ENCODE results near the gene NPAS2.

The NPAS2 gene

DNA sequence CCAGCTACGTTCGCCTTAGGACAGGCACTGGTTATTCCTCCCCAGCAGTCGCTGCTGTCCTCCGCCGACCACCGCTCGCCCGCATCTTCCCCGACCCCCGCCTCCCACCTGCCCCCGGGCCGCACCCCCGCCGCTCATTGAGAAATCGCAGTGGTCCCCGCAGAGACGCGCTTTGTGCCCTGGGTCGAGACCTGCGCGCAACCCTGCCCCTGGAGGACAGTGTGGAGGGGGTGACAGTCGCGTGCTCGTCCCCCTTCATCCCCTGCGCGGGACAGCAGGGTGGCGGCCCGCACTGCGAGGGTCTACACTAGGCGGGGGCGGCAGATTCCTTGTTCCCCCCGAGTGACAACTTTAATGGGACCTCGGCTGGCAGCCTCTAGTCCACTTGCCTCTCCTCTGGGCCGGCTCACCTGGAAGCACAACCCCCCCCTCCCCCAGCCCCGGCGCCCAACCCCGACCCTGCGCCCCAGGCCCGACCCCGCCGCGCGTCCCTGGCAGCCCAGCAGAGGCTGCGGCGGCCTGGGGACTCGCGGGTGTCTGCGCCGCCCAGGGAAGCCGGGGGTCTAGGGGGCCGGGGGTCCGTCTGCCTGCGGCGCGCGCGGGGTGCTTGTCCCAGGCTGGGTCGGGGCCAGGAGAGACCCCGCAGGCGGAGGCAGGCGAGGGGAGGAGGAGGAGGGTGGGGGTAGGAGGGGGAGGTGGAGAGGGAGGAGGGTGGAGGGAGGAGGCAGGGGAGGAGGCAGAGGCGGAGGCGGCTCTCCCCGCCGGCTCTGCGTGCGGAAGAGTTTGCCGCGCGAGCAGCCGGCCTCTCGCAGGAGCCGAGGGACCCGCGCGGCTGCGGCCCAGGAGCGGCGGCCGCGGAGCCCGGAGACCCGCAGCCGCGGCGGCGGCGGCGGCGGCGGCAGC, at the start of gene NPAS2:
TSS of gene NPAS2 (plus strand) at position 770 of the 903 bp plus-strand sequence. CDS start 84,616 bp downstream, outside the sequence.
- peak in 1 of 2 experiments; percentile 13 for DNase-seq

DNA sequence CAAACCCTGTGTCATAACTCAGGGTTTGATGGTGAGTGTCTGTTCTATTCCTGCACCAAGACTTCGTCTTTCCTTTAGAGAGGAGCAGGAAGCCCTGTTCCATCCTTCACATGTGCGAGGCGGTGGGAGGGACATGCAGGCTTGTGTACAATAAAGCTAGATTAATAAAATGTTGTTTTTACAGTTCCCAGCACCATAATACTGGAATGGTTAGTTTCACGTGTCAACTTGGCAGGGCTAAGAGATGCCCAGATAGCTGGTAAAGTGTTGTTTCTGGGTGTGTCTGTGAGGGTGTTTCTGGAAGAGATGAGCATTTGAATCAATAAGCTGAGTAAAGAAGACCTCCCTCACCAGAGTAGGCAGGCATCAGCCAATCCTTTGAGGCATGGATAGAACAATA, 48.8 kb upstream of the NPAS2 start:
- DNase-seq: no peak

DNA sequence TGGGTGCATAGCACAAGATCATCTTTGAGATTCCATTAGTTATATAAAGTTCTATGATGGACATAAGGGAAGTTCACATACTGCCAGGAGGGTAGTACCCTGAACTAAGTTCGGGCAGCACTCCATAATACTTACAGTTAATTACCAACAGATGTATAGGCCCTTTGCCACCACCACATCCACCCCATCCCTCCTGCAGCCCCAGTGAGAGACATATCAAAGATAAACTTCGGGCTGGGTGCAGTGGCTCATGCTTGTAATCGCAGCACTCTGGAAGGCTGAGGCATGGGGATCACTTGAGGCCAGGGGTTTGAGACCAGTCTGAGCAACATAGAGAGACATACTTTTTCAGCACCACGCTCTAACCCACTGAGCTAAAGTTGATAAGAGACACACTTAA, 46.4 kb upstream of the NPAS2 start:
- no peak for DNase-seq

GRCh38 chr2:100776445-100776844, 43.5 kb upstream of the NPAS2 start:
- no peak for DNase-seq

DNA sequence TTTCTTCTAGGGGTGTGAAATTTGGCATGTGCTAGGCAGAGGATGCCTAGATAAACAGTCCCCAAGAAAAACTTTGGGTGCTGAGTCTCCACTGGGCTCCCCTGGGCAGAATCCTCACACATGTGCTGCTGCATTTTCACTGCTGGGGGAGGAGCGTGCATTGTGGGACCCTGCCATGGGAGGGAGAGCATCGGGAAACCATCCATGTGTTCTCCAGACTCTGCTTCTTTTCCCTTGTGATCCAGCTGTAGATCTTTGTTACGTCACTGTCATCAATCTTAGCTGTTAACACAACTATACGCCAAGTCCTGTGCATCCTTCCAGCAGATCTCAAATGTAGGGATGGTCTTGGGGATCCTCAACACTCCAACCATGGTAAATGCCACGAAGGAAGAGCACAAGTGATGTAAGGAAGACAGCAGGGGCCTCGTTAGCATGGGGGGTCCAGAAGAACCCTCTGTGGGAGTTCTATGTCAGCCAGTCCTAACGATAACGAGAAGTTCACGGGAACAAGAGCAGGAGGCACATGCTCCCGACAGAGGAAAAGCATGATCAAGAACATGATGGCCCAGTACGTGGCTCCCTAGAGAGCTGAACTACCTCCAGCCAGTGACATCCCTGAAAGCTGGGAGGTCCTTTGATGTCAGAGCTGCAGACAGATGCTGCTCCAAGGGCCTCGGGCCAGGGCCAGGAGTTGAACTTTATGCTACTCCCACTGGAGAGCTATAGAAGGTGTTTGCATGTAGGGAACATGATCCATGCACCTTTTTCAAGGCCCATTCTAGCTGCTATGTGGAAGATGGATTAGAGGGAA, 41.1 kb upstream of the NPAS2 start:
- no peak for DNase-seq

GRCh38 chr2:100779908-100780202, 40.1 kb upstream of the NPAS2 start:
- DNase-seq: no peak

GRCh38 chr2:100780203-100781008, 39.5 kb upstream of the NPAS2 start:
- no peak for DNase-seq

GRCh38 chr2:100781009-100781325, 39.0 kb upstream of the NPAS2 start:
- no peak for DNase-seq

- no peak for DNase-seq
Measured at GRCh38 chr2:100781523-100782379, 38.2 kb upstream of the NPAS2 start.

GRCh38 chr2:100782380-100782878, 37.5 kb upstream of the NPAS2 start:
- no peak for DNase-seq

GRCh38 chr2:100783987-100784386, 36.0 kb upstream of the NPAS2 start:
- DNase-seq: no peak

GRCh38 chr2:100784681-100785080, 35.3 kb upstream of the NPAS2 start:
- DNase-seq: no peak

DNA sequence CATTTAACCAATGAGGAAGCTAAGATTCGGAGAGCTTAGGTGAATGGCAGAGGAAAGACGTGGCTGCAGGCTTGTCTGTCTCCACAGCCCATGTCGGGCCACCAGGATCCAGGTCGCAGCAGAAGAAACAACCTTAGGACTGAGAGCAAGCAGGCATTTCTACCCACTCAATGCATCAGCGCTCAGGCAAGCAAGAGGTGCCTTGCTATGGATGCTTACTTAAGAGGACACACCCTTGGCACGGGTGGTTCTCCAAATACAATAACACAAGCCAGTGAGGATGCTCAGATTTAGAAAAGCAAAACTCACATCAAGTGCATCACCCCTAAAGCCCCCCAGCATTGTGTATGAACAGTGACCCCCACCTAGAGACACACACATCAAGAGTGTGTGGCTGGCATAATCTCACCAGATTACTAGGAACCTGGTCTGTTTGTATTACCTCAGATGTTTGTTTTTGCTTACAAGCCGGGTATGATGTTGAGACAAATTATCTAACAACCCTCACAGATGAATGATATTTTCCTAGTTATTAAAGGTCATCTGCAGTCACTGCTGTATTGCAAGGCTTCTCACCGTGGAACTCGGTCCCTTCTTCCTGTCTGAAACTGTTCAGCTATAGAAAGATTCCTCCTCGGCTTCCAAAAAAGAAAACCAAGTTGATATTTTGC, 34.2 kb upstream of the NPAS2 start:
- no peak for DNase-seq

DNA sequence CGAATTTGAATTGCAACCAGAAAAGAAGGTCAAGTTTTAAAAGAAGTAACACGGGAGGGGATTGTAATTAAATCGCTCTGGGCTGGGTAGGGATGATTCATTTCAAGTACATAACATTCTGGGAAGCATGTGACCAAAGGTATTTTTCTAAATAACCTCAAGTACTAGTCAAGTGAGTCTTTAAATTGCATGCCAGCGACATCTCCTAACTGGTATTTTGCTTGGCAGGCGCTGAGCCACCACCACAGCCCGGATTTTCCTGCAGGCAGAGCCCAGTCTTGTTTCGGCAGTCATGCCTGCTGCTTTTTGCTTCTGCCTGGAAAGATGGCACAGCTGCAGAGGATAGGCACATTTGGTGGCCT, 33.7 kb upstream of the NPAS2 start:
- DNase-seq: no peak

- DNase-seq: no peak
Measured at GRCh38 chr2:100786985-100787384, 33.0 kb upstream of the NPAS2 start.

DNA sequence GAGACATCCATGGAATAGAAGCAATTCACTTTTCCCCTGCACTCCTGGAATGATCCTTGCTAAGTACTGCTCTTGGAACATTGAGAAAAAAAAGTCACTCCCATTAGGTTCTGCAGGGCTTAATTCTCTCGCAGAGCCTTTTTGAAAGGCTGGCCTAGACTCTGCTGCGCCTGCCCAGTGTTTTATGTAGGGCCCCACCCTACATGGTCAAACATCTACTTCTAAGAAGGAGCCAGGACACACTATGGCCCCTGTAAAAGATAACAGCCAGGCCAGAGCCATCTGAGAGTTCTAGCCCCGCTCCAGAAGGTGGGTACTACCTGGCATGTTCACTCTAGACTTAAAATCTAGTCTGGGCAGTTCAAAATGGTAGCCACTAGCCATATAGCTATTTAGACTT, 30.6 kb upstream of the NPAS2 start:
- DNase-seq: no peak

DNA sequence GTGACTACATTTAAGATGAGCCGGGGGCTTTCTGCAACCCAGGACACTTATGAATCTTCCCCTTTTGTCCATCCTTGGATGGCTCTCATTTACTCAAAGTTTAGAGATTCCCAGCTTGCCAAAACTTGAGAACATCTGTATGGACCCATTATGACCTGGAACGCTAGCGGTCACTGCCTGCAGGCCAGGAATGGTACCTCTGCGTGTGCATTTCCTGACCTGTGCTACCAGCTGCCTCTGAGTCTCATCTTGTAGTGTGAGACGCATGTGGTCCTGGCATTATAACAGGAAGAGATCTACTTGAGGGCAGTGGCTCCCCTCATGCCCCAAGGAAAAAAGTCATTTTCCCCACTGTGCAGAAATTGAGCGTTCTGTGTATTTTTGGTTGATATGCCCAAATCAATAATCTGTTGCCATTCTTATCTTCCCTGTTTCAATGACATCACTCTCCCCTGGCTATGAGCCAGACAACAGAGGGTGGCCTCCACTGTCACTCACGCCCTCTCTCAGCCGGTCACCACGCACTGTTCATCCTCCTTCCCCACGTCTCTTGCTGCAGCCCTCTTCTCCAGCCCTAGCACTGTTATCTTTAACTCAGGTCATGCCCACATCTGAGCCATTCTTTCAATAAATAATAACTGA, 28.5 kb upstream of the NPAS2 start:
- DNase-seq: no peak

DNA sequence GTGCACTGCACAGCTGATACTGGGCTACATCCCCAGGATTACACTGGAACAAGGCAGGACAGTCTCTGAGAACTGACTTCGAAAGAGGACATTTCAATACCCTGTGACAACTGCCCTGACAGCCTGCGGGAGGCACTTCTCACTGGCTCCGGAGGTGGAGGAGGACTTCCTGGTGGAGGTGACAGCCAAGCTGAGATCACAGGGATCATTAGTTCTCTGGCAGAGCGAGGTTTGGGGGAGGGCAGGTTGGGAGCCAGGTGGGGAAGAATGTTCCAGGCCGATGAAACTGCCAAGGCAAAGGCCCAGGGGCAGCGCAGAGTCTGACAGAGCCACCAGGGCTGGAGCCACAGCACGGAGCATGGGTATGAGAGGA, 28.0 kb upstream of the NPAS2 start:
- DNase-seq: no peak

DNA sequence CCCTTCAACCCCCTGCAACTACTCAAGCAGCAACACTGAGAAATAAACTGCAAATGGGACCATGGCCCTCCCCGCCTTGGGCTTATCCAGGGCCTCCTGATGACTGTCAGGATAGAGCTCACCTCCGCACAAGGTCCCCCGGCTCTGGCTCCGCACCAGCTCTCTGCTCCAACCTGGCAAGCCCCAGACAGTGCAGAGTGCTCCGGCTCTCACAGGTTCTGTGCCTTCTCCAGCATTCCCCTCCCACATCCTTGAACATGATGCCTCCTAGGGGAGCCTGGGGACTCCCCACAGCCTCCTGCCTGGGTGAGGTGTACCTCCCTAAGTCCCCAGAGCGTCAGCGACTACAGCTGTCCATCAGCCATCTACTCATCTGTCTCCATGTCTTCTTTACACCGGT, 26.7 kb upstream of the NPAS2 start:
- DNase-seq: no peak

- DNase-seq: no peak
Measured at GRCh38 chr2:100793982-100794381, 26.0 kb upstream of the NPAS2 start.

GRCh38 chr2:100796499-100797100, 23.3 kb upstream of the NPAS2 start:
- no peak for DNase-seq

Data from NCI-H524 (cell line).